A549 (cell line): ENCODE measurements around the gene PRKCZ. TPM values are rescaled to one million over a fixed set of nuclear protein-coding genes. Genes with fewer than 3 reads are reported as not detected.
"Not testable (repeated sequence)": the region's sequence is repeated elsewhere in the genome, so short reads cannot be mapped to it uniquely, and the experiment has no call there.

ENCODE experiments used
- ATAC-seq, 2 experiments: fragments of 200-7000 bp in 1 of 2; fragments of >200 bp in 1 of 2; cut with Nextera tagmentation in 1 of 2; cut with Tn5 transposase in 1 of 2; 3 replicates each; pipeline versions ENCODE4 v1.8.0 to v1.9.1; 2018 to 2020; ENCODE audit warnings: mild to moderate bottlenecking in 1 of 2, moderate library complexity in 1 of 2
- CTCF ChIA-PET: fragments of 300-600 bp; sonication (Branson Sonifier 250); formaldehyde crosslinking; extraction: SDS; loops from one replicate; lab custom pipeline; 2021; ENCODE audit warnings: antibody characterized with exemption, inconsistent platforms; lab: Yijun Ruan, JAX
- POLR2A ChIA-PET: fragments of 350-600 bp; formaldehyde crosslinking; extraction: SDS; loops from one replicate; lab custom pipeline; 2021; ENCODE audit warnings: antibody characterized with exemption, inconsistent platforms; lab: Yijun Ruan, JAX
- DNase-seq, 2 experiments: peaks; one replicate each; pipeline versions ENCODE4 v3.0.0 to v3.0.0-alpha.2; 2011 to 2016; ENCODE audit warnings: low read depth in 1 of 2, low spot score in 1 of 2
- FAIRE-seq: peaks from 2 replicates; lab custom pipeline; 2011; peaks lifted over from hg19 to GRCh38; lab: Jason Lieb, UNC
- H3K27ac ChIP-seq, 2 experiments: fragments of >200 bp; sonication (Bioruptor Twin); formaldehyde crosslinking; 3 replicates each; pipeline ENCODE4 v1.5.1; 2016 to 2017
- H3K4me1 ChIP-seq: fragments of >200 bp; sonication (Bioruptor Twin); formaldehyde crosslinking; 3 replicates; pipeline ENCODE4 v1.6.1; 2016
- H3K4me2 ChIP-seq: fragments of >200 bp; sonication (Bioruptor Twin); formaldehyde crosslinking; 3 replicates; pipeline ENCODE4 v1.6.1; 2016
- H3K4me3 ChIP-seq: fragments of >200 bp; sonication (Bioruptor Twin); formaldehyde crosslinking; 3 replicates; pipeline ENCODE4 v1.5.1; 2016
- H3K9me3 ChIP-seq: fragments of >200 bp; sonication (Bioruptor Twin); formaldehyde crosslinking; 3 replicates; pipeline ENCODE4 v1.6.1; 2016
- BCL3 ChIP-seq: fragments of >200 bp; sonication (Bioruptor Twin); formaldehyde crosslinking; IDR thresholded peaks from 3 replicates; pipeline ENCODE4 v1.6.1; 2016
- CHD2 ChIP-seq: fragments of 150-350 bp; IDR thresholded peaks from 2 replicates; pipeline ENCODE4 v1.6.1; 2014; ENCODE audit warnings: low read length; ENCODE audit not compliant: partially characterized antibody
- E2F6 ChIP-seq: IDR thresholded peaks from 2 replicates; pipeline ENCODE4 v1.6.1; 2012; ENCODE audit warnings: low read depth, borderline replicate concordance
- EHMT2 ChIP-seq: fragments of 200-600 bp; sonication (generic); IDR thresholded peaks from 2 replicates; pipeline ENCODE4 v1.6.1; 2016; ENCODE audit warnings: antibody characterized with exemption, low read depth, mild to moderate bottlenecking, moderate library complexity
- ELK1 ChIP-seq: fragments of 150-350 bp; IDR thresholded peaks from 2 replicates; pipeline ENCODE4 v1.6.1; 2014; ENCODE audit warnings: low read depth, mild to moderate bottlenecking, low read length
- EP300 ChIP-seq, 2 experiments: fragments of >200 bp; sonication (Bioruptor Twin); formaldehyde crosslinking; IDR thresholded peaks; 2 replicates in 1 of 2; 3 replicates in 1 of 2; pipeline ENCODE4 v1.6.1; 2016 to 2017
- FOSB ChIP-seq: fragments of 250-450 bp; sonication (Bioruptor Pico); IDR thresholded peaks from 2 replicates; pipeline ENCODE4 v1.5.0; 2020; ENCODE audit warnings: mild to moderate bottlenecking, moderate library complexity
- HEYL ChIP-seq: fragments of 250-450 bp; sonication (Bioruptor Pico); IDR thresholded peaks from 2 replicates; pipeline ENCODE4 v1.8.0; 2021; ENCODE audit warnings: mild to moderate bottlenecking, moderate library complexity
- KDM1A ChIP-seq: fragments of 200-600 bp; sonication (generic); IDR thresholded peaks from 2 replicates; pipeline ENCODE4 v1.6.1; 2016; ENCODE audit warnings: low read depth, mild to moderate bottlenecking
- KDM5A ChIP-seq: fragments of 200-600 bp; sonication (generic); IDR thresholded peaks from 2 replicates; pipeline ENCODE4 v1.6.1; 2016; ENCODE audit warnings: antibody characterized with exemption, mild to moderate bottlenecking
- MYC ChIP-seq: IDR thresholded peaks from 2 replicates; pipeline ENCODE4 v1.6.1; 2012; ENCODE audit warnings: mild to moderate bottlenecking, inconsistent platforms, low read length, improper control_type of control experiment, borderline replicate concordance
- NFE2L2 ChIP-seq: fragments of 150-350 bp; conservative IDR thresholded peaks from 2 replicates; pipeline ENCODE4 v1.6.1; 2014; ENCODE audit warnings: low read length
- RAD21 ChIP-seq, 2 experiments: fragments of >200 bp in 1 of 2; sonication (Bioruptor Twin) in 1 of 2; formaldehyde crosslinking in 1 of 2; IDR thresholded peaks in 1 of 2; conservative IDR thresholded peaks in 1 of 2; 2 replicates in 1 of 2; 3 replicates in 1 of 2; pipeline ENCODE4 v1.6.1; 2012 to 2018; ENCODE audit warnings: inconsistent platforms in 1 of 2
- RFX5 ChIP-seq: fragments of 450-650 bp; IDR thresholded peaks from 2 replicates; pipeline ENCODE4 v1.7.1; 2014; ENCODE audit warnings: antibody characterized with exemption, mild to moderate bottlenecking, moderate library complexity
- TFCP2L1 ChIP-seq: fragments of 250-450 bp; sonication (Bioruptor Pico); IDR thresholded peaks from 2 replicates; pipeline ENCODE4 v1.5.0; 2021; ENCODE audit warnings: mild to moderate bottlenecking
- WGBS: methylation state at CpG from one replicate; pipeline ENCODE4 v1.1.6; 2017; ENCODE audit errors: missing lambda C conversion rate; 5-methylcytosine and 5-hydroxymethylcytosine counted together
- polyA plus RNA-seq, 4 experiments: library from polyadenylated mRNA; depleted of rRNA in 3 of 4; stranded (reverse); fragments of >200 nt; fragmentation: RNase III in 1 of 4; extraction: RNeasy Plus Mini Kit Qiagen cat#74134 plus additional on column Dnase treatment in 1 of 4; gene quantifications; 2 replicates in 3 of 4; 3 replicates in 1 of 4; pipeline ENCODE4 v1.2.3, GENCODE V29; 2011 to 2017
- TF ChIP-seq, protein P1 (sequence below): fragments of 200-600 bp; sonication (generic); IDR thresholded peaks from 2 replicates; pipeline ENCODE4 v1.6.1; 2016; ENCODE audit warnings: antibody characterized with exemption, mild to moderate bottlenecking, moderate library complexity
- TF ChIP-seq, protein P2 (sequence below): fragments of 450-650 bp; IDR thresholded peaks from 2 replicates; pipeline ENCODE4 v1.6.1; 2014; ENCODE audit warnings: antibody characterized with exemption

Gene PRKCZ
- polyA plus RNA-seq, 2 of the 4 experiments (the other 2 are of a cell fraction), result 9.5 to 9.8 TPM

DNA sequence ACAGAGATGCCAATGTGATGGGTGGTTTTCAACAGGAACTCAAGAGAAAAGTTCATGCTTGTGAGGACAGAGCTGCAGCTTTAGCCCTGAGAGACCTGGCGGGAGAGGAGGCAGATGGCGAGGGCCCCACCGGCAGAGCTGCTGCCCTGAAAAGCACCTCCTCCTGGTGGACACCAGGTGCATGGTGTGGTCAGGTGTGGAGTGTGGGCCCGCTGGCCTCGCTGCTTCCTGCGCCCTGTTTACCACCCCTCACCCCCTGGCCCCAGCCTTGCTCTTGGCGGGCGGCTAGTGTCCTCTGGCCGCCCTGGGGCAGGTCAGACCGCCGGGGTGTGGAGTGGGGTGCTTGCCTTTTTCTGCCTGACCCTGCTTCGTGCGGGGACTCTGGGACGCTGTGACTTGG is 42.8 kb downstream of the PRKCZ start (continued):
- no peak for TF ChIP-seq ELK1
- TF ChIP-seq CHD2, result no peak
- no peak for TF ChIP-seq BCL3
- no peak for TF ChIP-seq HEYL (CRISPR knock-in tag)
- TF ChIP-seq, protein P1, sequence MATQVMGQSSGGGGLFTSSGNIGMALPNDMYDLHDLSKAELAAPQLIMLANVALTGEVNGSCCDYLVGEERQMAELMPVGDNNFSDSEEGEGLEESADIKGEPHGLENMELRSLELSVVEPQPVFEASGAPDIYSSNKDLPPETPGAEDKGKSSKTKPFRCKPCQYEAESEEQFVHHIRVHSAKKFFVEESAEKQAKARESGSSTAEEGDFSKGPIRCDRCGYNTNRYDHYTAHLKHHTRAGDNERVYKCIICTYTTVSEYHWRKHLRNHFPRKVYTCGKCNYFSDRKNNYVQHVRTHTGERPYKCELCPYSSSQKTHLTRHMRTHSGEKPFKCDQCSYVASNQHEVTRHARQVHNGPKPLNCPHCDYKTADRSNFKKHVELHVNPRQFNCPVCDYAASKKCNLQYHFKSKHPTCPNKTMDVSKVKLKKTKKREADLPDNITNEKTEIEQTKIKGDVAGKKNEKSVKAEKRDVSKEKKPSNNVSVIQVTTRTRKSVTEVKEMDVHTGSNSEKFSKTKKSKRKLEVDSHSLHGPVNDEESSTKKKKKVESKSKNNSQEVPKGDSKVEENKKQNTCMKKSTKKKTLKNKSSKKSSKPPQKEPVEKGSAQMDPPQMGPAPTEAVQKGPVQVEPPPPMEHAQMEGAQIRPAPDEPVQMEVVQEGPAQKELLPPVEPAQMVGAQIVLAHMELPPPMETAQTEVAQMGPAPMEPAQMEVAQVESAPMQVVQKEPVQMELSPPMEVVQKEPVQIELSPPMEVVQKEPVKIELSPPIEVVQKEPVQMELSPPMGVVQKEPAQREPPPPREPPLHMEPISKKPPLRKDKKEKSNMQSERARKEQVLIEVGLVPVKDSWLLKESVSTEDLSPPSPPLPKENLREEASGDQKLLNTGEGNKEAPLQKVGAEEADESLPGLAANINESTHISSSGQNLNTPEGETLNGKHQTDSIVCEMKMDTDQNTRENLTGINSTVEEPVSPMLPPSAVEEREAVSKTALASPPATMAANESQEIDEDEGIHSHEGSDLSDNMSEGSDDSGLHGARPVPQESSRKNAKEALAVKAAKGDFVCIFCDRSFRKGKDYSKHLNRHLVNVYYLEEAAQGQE, result no peak
- TF ChIP-seq RAD21 (conservative IDR thresholded peaks at IDR 0.05 in 1 of 2, IDR thresholded peaks at IDR 0.05 in 1 of 2), result no peak
- no peak for TF ChIP-seq FOSB (CRISPR knock-in tag)
- no peak for TF ChIP-seq TFCP2L1 (CRISPR knock-in tag)
- no peak for TF ChIP-seq KDM5A

DNA sequence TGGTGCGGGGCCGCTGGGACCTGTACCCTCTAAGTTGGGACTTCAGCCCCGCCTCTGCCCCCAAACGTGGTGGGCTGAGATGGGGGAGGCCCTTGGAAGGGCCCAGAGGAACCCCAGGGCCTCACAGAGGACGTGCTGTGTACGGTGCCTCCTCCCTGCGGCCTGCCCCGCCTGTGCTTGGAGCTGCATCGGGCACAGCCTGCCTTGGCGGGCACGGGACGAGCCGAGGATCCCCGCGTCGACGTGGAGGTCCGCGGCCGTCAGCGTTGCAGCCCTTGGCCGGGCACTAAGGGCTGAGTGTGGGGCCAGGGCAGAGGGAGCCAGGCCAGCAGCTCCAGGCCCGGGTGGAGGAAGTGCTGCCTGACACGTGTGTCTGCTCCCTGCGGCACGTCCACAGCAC is 43.4 kb downstream of the PRKCZ start:
- POLR2A ChIA-PET, result no interaction called here
- WGBS, result 90% methylated on average over 22 of the region's 26 CpGs
- no peak for FAIRE-seq

GRCh38 chr1:2094269-2095158 is 44.3 kb downstream of the PRKCZ start:
- POLR2A ChIA-PET, H3K9me3 ChIP-seq, DNase-seq, FAIRE-seq, H3K4me1 ChIP-seq, H3K27ac ChIP-seq, ATAC-seq, CTCF ChIA-PET, H3K4me3 ChIP-seq, H3K4me2 ChIP-seq: not testable (repeated sequence)
- WGBS, result 90% methylated on average over 7 of the region's 60 CpGs

More for the DNA sequence above, 43.4 kb downstream of the PRKCZ start:
- H3K27ac ChIP-seq, result no peak overlapping the region
- no peak for TF ChIP-seq E2F6
- no peak for TF ChIP-seq EP300 (IDR thresholded peaks at IDR 0.05)
- TF ChIP-seq EHMT2, result no peak
- TF ChIP-seq CHD2, result no peak
- no peak for TF ChIP-seq KDM1A
- TF ChIP-seq, protein P2, sequence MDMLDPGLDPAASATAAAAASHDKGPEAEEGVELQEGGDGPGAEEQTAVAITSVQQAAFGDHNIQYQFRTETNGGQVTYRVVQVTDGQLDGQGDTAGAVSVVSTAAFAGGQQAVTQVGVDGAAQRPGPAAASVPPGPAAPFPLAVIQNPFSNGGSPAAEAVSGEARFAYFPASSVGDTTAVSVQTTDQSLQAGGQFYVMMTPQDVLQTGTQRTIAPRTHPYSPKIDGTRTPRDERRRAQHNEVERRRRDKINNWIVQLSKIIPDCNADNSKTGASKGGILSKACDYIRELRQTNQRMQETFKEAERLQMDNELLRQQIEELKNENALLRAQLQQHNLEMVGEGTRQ, result no peak
- no peak for TF ChIP-seq RFX5
- TF ChIP-seq MYC, result no peak
- TF ChIP-seq ELK1, result no peak
- no peak for TF ChIP-seq NFE2L2
- CTCF ChIA-PET, result interaction anchor here (1.2 kb wide), 1 partner anchor 149 kb away, joined by 3 read pairs; no protein-coding TSS in a partner anchor
- H3K9me3 ChIP-seq, result 0 out of 3 replicates have a peak, but pooled peaks cover 3% of the 10 kb centered on the region
- H3K4me3 ChIP-seq, result no peak overlapping the region
- no peaks in the 10 kb centered on the region for H3K4me1 ChIP-seq
- no peak overlapping the region for H3K4me2 ChIP-seq
- no peak for ATAC-seq
- DNase-seq, result no peak
